NCI-H460 (cell line): ENCODE data around the gene MT1F. TPM values are rescaled to one million over a fixed set of nuclear protein-coding genes. Genes with fewer than 3 reads are reported as not detected.
"Not testable (repeated sequence)": the region's sequence is repeated elsewhere in the genome, so short reads cannot be mapped to it uniquely, and the experiment has no call there.

Experiments used
- DNase-seq: peaks from one replicate; pipeline ENCODE4 v3.0.0-alpha.2; 2016; ENCODE audit warnings: low read depth; ENCODE audit errors: extremely low read depth
- total RNA-seq: library from RNA; depleted of rRNA; stranded (reverse); fragments of >200 nt; shearing (Covaris generic); gene quantifications from 2 replicates; pipeline ENCODE4 v1.2.3, GENCODE V29; 2014

The MT1F gene
- total RNA-seq, 1 experiment from 2014 or later, result 0.97 TPM

DNA sequence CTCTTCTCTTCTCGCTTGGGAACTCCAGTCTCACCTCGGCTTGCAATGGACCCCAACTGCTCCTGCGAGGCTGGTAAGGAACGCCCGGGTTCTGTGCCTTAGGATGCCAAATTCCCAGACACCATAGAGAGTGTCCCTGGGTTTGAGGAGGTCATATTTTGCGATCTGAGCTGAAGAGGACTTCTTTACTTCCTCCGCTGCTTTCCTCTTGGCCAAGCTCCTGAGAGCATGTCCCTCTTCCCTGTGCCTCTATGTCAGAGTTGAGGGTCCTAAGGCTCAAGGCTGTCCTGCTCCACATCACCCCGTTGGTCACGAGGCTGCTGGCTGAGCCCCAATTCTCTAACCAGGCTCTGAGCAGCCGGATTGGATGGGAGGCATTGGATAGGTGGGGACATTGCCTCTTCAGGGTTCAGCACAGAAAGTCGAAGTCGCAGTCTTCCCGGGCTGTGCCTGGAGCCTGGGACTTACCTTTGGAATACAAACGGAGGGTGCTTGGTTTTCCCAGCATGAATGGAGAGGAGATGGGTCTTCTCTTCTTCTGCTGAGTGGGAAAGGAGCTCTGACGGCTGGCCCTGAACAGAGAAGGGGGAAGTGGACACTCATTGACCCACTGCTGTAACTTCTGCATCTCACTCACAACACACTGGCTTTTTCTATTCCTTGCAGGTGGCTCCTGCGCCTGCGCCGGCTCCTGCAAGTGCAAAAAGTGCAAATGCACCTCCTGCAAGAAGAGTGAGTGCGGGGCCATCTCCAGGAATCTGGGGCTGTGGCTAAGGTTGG is 12.3 kb downstream of the MT1F start:
- DNase-seq, result no peak

DNA sequence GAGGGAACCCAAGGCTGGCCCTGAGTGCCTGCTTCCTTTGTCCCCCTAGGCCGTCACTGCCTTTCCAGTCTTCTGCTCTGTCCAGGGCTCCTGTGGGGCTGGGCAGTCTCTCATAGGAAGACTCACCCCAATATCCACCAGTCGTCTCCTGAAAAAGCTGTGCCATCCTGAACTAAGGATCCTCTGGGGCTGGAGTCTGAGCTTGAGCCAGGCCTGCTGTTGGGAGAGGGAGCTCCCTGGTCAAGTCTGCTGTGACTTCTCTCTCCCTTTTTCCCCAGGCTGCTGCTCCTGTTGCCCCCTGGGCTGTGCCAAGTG is 12.8 kb downstream of the MT1F start:
- DNase-seq, result no peak

DNA sequence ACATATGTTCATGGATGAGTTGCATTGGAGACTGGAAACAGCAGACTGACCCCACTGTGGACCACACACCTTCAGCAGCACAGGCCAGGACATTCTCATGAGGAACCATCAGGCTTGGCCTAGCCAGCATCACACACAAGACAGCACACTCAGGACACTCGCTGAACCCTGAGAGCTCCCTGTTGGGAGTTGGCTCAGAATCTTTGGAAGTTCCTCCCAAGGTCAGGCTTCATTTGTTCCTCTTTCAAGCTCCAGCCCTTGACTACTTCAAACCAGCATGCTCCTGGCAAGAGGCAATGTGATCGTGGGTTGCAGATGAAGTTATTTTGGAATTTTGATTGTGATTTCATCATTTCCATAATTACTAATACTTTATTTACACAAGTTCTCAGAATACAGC is 13.9 kb downstream of the MT1F start:
- DNase-seq, result not testable (repeated sequence)

DNA sequence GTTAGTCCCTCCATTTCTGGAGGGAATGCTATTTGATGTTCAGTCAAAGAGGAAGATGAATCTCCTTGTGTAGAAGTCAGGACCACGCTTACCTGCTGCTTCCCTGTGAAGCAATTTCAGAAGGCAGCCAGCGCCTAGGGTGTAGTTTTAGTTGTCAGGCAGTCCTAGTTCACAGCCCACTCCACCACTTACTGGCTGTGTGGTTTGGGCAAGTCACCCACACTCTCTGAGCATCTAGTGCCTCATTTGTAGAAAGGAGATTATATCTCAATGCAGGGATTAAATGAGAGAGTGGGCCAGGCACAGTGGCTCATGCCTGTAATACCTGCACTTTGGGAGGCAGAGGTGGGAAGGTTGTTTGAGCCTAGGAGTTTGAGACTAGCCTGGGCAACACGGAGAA is 14.4 kb downstream of the MT1F start:
- DNase-seq, result not testable (repeated sequence)

DNA sequence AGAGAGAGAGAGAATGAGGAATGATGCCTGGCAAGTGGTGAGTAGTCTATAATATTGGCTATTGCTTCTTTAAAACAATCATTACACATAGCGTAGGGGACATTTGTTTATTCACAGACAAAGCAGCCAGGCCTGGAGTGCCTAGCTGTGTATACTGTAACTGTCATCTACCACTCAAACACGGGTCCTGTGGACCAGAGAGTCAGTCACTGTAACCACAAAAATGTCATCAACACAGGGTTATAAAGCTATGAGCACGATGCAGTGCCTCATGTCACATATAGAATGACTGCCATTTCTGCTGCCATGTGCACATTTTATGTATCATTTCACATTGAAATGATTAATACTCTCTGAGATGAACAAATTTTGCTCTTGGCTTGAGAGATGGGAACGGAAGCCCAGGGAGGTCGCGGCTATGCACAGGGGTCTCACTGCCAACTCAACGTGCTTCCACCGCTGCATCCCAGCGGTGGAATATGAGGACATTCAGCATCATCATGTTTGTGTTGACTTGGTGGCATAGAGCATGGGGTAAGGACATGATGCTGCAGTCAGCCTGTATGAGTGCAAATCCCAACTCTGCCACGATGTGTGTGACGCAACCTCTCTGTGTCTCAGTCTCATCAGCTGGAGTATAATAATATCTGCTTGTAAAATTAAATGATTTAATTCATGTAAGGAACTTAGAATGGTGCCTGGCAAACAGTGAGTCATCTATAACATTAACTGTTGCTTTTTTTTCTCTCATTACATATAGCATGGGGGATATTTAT is 15.2 kb downstream of the MT1F start:
- DNase-seq, result no peak

DNA sequence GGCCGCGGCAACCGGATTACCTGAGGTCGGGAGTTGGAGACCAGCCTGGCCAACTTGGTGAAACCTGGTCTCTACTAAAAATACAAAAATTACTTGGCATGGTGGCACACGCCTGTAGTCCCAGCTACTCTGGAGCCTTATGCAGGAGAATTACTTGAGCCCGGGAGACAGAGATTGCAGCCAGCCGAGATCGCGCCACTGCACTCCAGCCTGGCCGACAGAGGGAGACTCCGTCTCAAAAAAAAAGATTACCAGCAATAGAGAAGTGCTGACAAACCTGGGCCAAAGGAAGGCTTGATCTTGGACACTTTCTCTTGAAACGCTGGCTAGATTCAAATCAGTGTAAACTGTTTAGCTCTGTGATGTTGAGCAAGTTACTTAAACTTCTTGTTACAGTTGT is 16.2 kb downstream of the MT1F start:
- DNase-seq, result peak; percentile 15

DNA sequence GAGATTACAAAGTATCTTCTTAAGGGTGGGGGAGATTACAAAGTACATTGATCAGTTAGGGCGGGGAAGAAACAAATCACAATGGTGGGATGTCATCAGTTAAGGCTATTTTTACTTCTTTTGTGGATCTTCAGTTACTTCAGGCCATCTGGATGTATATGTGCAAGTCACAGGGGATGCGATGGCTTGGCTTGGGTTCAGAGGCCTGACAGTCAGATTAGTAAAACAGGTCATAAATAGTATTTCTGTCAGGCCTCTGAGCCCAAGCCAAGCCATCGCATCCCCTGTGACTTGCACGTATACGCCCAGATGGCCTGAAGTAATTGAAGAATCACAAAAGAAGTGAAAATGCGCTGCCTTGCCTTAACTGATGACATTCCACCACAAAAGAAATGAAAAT is 16.8 kb downstream of the MT1F start:
- DNase-seq, result not testable (repeated sequence)

DNA sequence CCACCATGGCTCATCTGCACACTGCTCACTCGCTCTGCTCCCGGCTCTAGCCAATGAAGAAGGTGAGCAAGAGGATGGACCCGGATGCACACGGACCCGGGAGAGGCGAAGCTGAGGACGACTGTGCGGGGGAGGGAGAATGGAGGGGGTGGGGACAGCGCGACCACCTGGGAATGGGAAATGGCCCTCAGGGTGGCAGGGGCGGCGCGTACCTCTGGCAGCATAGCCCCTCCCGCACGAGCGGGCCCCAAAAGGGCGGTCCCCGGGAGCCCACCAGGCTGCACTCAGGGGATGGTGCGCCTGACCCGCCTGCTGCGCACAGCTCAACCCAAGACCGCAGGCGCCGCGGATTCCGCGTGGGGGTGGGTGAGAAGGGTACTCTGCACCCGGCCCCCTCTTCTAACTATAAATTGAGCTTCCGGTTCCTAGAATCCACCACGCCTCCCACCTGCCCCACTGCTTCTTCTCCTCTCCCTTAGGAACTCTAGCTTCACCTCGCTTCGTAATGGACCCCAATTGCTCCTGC is 18.0 kb downstream of the MT1F start:
- no peak for DNase-seq

DNA sequence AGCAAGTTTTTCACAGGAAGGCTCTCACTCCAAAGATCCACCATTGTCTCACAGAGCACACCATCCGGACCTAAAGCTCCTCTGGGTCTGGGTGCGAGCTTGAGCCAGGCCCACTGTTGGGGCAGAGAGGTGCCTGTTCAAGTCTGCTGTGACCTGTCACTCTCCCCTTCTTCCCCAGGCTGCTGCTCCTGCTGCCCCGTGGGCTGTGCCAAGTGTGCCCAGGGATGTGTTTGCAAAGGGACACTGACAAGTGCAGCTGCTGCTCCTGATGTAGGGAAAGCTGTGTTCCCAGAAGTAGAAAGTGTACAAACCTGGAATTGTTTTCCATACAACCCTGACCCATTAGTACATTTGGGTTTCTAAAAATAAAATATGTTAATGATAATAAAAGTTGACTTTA is 19.7 kb downstream of the MT1F start:
- DNase-seq, result no peak

DNA sequence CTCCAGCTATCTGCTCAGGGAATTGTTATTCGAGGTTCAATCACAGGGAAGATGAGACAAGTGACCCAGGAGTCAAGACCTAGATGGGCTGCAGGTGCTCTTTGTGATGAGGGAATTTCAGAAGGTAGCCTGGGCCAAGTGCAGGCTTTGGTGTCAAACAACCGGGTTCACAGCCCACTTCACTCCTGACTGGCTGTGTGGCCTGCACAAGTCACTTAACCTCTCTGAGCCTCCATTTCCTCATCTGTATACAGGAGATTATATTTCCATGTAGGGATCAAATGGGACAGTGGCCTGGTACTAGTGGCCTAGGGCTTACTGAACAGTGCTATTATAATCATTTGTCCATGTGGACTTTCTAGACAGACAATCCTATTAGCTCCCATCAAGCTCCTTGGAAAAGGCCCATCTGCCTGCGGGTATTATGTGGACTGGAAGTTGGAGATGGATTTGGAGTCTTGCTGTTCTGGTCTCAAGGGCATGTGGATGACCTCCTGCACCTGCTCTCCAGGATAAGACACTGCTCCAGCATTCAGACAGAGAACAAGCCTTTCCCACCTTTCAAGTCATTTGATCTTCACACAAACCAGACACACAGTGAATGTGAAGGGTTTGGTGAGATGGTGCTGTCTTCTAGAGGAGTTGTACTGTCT is 21.4 kb downstream of the MT1F start:
- DNase-seq, result no peak

DNA sequence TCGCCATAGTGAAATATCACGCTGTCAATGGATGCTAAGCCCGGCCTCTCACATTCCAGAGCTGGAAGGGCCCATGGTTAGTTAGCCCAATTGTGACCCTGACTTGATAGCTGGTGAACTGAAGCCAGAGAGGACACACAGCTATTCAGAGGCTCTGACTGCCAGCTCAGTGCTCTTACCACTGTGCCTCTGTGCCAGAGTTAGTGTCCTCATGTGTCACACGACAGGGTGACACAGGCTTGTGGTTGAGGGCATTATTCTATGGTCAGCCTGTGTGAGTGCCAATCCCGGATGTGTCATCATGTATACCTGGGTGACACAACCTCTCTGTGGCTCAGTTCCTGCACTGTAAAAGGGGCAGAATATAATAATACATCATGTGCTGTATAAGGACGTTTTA is 22.1 kb downstream of the MT1F start:
- DNase-seq, result no peak

DNA sequence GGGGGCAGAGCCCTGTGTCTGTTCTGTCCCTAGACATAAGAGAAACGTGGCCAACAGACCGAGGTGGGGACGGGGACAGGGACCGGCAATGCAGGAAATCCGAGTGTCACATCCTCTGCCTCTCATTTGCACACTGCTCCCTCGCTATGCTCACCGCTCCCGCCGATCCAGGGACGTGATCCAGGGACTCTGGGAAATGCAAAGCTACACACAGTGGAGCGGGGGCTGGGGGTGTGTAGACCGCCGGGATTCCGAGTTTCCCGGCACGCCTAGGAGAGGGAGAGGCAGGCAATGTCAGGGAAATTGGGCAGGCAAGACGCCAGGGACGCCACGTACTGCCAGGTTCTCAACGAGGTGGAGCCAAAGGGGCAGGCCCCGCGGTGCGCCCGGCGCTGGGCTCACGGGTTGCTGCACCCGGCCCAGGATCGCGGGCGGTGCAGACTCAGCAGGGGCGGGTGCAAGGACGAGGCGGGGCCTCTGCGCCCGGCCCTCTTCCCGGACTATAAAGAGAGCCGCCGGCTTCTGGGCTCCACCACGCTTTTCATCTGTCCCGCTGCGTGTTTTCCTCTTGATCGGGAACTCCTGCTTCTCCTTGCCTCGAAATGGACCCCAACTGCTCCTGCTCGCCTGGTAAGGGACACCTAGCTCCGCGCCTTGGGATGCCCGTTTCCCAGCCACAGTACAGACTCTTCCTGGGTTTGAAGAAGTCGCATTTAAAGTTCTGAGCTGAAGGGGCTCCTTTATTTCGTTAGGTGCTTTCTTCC is 24.4 kb downstream of the MT1F start, which contains the start of gene MT1X:
MT1X (plus strand) TSS at position 532 of the 764 bp plus-strand sequence; CDS start at position 603, 71 bp downstream.
- peak; percentile 83 for DNase-seq

DNA sequence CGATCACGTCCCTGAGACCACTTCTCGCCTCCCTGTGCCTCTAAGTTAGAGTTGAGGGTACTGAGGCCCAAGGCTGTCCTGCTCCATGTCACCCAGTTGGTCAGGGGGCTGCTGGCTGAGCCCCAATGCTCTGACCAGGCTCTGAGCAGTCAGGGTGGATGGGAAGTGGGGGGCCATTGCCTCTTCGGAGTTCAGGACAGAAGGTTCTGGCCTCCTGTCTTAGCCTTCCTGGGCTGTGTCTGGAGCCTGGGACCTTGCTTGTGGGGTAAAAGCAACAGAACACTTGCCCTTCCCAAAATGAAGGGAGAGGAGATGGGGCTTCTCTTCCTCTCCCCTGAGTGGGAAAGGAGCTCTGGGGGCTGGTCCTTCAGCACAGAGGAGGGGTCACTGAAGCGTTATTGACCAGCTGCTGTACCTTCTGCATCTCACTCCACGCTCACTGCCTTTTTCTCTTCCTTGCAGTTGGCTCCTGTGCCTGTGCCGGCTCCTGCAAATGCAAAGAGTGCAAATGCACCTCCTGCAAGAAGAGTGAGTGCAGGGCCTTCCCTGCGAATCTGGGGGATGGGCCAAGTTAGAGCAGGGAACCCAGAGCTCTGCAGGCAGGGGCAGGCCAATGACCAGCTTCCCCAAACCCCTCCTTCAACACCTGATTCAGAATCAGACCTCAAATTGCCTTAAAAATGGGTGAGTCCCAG is 25.1 kb downstream of the MT1F start:
- DNase-seq, result no peak

DNA sequence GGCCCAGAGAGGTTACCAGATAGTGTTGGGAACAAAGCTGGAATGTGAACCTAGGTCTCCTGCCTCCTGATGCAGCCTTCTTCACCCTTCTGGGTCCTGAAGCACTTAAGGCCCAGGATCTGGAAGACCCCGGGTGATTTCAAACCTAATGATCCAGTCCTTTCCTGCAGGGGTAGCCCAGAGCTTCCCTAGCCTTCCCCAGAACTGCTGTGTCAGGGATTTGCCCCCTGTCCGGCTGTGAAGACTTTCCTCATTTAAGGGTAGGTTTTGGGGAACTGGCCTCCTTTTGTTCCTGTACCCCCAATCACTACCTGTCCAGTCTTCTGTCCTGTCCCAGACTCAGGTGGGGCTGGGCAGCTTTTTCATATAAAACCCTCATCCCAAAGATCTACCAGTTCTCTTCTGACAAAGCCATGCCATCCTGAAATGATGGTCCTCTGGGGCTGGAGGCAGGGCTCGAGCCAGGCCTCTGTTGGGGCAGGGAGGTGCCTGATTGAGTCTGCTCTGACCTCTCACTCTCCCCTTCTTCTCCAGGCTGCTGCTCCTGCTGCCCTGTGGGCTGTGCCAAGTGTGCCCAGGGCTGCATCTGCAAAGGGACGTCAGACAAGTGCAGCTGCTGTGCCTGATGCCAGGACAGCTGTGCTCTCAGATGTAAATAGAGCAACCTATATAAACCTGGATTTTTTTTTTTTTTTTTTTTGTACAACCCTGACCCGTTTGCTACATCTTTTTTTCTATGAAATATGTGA is 25.8 kb downstream of the MT1F start:
- DNase-seq, result no peak

DNA sequence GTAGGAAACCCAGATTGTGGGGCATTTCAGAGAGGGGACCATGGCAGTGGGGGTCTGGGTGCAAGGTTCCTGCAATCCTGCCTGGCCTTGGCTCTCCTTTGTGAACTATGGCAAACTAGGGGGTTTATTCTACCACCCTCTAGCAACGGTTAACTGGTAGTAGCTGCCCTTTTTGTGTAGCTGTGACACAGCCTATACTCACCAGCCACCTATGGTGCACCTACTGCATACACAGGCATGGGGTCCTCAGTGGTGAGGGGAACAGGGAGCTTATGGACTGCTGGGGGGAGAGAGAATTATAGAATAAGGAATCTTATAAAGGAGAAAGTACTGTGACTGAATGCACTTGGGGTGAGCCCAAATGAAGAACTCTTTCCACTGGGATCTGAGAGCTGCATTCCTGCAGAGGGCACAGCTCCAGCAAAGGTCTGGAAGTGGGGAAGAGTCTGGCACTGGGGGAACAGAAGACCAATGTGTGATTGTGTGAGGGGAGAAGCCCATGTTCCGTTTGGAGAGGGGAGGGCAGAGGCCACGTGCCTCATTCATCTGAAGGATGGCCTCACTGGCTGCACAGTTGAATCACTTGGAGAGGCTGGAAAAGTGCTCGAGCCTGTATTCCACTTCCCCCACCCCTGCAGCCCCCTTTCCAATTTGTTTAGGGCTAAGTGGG is 26.6 kb downstream of the MT1F start:
- no peak for DNase-seq

DNA sequence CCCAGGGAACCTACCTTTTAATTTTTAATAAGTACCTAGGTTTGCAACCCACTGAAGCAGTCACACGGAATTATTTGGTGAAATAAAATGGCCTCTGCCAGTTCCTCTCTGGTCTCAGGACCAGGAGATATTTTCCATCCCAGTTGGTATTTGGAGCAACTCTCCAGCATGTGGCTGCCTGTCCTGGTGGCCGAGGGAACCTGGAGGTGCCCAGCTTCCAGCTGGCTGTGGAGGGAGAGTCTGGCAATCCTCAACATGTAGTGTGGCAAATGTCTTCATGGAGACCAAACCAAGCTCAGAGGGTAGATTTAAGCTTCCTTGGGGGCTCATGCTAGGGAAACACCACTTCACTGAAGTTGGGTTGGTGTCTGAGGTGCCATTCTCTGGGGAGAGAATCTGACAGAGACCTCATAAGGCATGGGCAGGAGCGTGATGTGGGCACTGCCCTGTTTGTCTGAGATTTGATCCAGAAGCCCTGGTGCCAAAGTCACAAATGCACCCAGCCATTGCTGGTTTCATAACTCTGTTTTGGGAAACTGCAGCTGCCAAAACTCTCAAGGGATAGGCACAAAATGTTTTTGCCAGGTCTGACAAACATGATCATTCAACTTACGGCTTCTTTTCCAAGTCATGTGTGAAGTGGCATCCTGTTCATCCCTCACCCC is 27.3 kb downstream of the MT1F start:
- DNase-seq, result no peak

DNA sequence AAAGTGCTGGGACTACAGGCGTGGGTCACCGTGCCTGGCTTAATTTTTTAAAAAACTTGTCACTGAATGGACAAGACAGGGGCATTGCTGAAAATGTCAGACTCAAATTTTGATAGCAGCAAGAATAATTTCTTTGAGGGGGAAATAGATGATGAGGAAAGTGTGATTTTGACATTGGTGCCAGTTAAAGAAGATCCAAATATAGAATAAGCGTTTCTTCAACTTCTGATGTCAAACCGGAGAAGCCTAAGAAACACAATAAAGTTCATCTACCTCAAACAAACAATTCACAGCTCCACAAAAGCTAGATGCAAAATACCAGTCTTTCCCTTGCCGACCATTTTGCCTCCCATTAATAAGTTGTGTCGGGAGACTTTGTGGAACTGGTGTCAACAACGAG is 29.0 kb downstream of the MT1F start:
- no peak for DNase-seq

DNA sequence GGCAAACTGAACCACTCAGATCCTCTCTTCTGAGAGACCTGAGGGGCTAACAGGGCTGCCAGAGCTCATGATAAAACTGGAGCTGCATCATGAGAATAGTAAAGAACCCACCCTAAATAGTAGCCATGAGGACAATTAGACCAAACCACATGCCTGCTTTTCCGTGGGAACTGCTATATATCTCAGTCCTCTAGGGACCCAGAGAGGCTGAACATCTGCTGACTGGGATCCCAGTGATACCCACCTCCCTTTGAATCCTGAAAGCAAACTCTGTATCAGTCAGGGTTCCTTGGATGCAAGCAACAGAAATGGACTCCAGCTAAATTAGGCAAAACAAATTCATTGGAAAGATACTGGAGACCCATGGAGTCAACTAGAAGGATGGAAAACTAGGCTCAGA is 31.0 kb downstream of the MT1F start:
- DNase-seq, result no peak
